Caco-2 (cell line): ENCODE results near the gene UCN2. TPM values are rescaled to one million over a fixed set of nuclear protein-coding genes. Genes with fewer than 3 reads are reported as not detected.

ENCODE experiments used
- BruUV-seq: library from RNA; stranded (reverse); fragments of 400-500 nt; replicated peaks from 2 replicates; lab custom pipeline; 2021; lab: Mats Ljungman, UMichigan
- CTCF ChIA-PET: fragments of 300-600 bp; sonication (Branson Sonifier 250); formaldehyde crosslinking; loops from one replicate; lab custom pipeline; 2022; ENCODE audit warnings: antibody characterized with exemption; lab: Charles Lee
- POLR2A ChIA-PET: fragments of 300-600 bp; sonication (Branson Sonifier 250); formaldehyde crosslinking; loops from one replicate; lab custom pipeline; 2022; ENCODE audit warnings: antibody characterized with exemption; lab: Charles Lee
- DNase-seq, 2 experiments: peaks; one replicate each; pipeline versions ENCODE4 v3.0.0 to v3.0.0-alpha.2; 2020 to 2022
- H3K27me3 ChIP-seq: replicated peaks from 2 replicates; pipeline ENCODE4 v1.6.0; 2011; ENCODE audit warnings: low read length; ENCODE audit not compliant: control insufficient read depth, insufficient read depth
- H3K36me3 ChIP-seq: 2 replicates; pipeline ENCODE4 v1.5.1; 2011; ENCODE audit warnings: low read length; ENCODE audit not compliant: control insufficient read depth, insufficient read depth
- H3K4me1 ChIP-seq: fragments of 250-450 bp; sonication (Bioruptor Pico); 2 replicates; pipeline ENCODE4 v1.5.1; 2020; ENCODE audit warnings: mild to moderate bottlenecking
- H3K4me3 ChIP-seq: 2 replicates; pipeline ENCODE4 v1.5.1; 2011; ENCODE audit warnings: low read depth, mild to moderate bottlenecking, control low read depth, low read length
- H3K9me3 ChIP-seq: fragments of 250-450 bp; sonication (Bioruptor Pico); 2 replicates; pipeline ENCODE4 v1.5.1; 2020; ENCODE audit warnings: mild to moderate bottlenecking, moderate library complexity
- H3K27ac Mint-ChIP-seq: one replicate; pipeline ENCODE4 v1.8.0; 2022; ENCODE audit warnings: mixed read lengths; ENCODE audit not compliant: unreplicated experiment
- H3K27me3 Mint-ChIP-seq: one replicate; pipeline ENCODE4 v1.8.0; 2022; ENCODE audit warnings: mixed read lengths; ENCODE audit not compliant: insufficient read depth, unreplicated experiment
- H3K36me3 Mint-ChIP-seq: one replicate; pipeline ENCODE4 v1.8.0; 2022; ENCODE audit warnings: mild to moderate bottlenecking, mixed read lengths; ENCODE audit not compliant: insufficient read depth, unreplicated experiment
- H3K4me1 Mint-ChIP-seq: one replicate; pipeline ENCODE4 v1.8.0; 2022; ENCODE audit warnings: low read depth, mixed read lengths; ENCODE audit not compliant: unreplicated experiment
- H3K4me3 Mint-ChIP-seq: one replicate; pipeline ENCODE4 v1.8.0; 2022; ENCODE audit warnings: mild to moderate bottlenecking, moderate library complexity, mixed read lengths; ENCODE audit not compliant: unreplicated experiment
- H3K9me3 Mint-ChIP-seq: one replicate; pipeline ENCODE4 v1.8.0; 2022; ENCODE audit warnings: mixed read lengths; ENCODE audit not compliant: unreplicated experiment
- intact Hi-C: fragments of 100-400 bp; cut with micrococcal nuclease; formaldehyde crosslinking; loops from one replicate; pipeline ENCODE4 v1.10.0; 2022; ENCODE audit not compliant: unreplicated experiment
- total RNA-seq: library from RNA; stranded (reverse); gene quantifications from 2 replicates; pipeline ENCODE4 v1.2.3, GENCODE V29; 2022
- TF ChIP-seq, protein P1 (sequence below), 2 experiments: fragments of 200-600 bp in 1 of 2; IDR thresholded peaks; 1 replicate in 1 of 2; 2 replicates in 1 of 2; pipeline versions ENCODE4 v1.5.1 to v1.8.0; 2011 to 2022; ENCODE audit warnings: antibody characterized with exemption in 1 of 2, control low read depth in 1 of 2, inconsistent platforms in 1 of 2, low read depth in 1 of 2, low read length in 1 of 2, mild to moderate bottlenecking in 1 of 2, moderate library complexity in 1 of 2; ENCODE audit not compliant: insufficient read depth in 1 of 2, severe bottlenecking in 1 of 2, unreplicated experiment in 1 of 2

Gene UCN2
- total RNA-seq, 1 experiment from 2014 or later, result 0.54 TPM

DNA sequence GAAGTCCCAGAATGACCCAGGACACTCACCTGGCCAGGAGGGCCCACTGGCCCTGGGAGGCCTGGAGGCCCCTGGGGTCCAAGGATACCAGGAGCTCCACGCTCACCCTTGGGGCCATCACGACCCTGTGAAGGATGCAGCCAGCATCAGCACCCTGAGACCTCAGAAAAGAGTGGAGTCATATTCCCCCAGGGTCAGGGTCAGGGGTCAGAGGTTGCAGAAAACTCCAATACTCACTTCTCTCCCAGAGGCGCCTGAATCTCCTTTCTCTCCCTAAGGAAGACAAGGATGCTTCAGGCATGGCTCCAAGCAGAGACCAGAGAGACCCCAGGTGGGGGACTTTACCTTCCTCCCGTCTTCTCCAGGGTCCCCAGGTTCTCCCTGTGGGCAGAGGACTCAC is 13.1 kb upstream of the UCN2 start:
- no peaks in the 10 kb centered on the region for H3K9me3 Mint-ChIP-seq
- POLR2A ChIA-PET, result no interaction called here
- no peaks in the 10 kb centered on the region for H3K27me3 Mint-ChIP-seq
- BruUV-seq, result no TSS peak
- no peak overlapping the region for H3K27ac Mint-ChIP-seq
- CTCF ChIA-PET, result no interaction called here
- no peaks in the 10 kb centered on the region for H3K9me3 ChIP-seq
- no peaks in the 10 kb centered on the region for H3K27me3 ChIP-seq
- no peak overlapping the region for H3K4me3 ChIP-seq
- TF ChIP-seq, protein P1, sequence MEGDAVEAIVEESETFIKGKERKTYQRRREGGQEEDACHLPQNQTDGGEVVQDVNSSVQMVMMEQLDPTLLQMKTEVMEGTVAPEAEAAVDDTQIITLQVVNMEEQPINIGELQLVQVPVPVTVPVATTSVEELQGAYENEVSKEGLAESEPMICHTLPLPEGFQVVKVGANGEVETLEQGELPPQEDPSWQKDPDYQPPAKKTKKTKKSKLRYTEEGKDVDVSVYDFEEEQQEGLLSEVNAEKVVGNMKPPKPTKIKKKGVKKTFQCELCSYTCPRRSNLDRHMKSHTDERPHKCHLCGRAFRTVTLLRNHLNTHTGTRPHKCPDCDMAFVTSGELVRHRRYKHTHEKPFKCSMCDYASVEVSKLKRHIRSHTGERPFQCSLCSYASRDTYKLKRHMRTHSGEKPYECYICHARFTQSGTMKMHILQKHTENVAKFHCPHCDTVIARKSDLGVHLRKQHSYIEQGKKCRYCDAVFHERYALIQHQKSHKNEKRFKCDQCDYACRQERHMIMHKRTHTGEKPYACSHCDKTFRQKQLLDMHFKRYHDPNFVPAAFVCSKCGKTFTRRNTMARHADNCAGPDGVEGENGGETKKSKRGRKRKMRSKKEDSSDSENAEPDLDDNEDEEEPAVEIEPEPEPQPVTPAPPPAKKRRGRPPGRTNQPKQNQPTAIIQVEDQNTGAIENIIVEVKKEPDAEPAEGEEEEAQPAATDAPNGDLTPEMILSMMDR (IDR thresholded peaks at IDR 0.05; ENCODE audit: insufficient read depth in 1 of 2, low read depth in 1 of 2, low read length in 1 of 2, severe bottlenecking in 1 of 2, unreplicated experiment in 1 of 2), result no peak
- DNase-seq, result no peak
- no peaks in the 10 kb centered on the region for H3K36me3 Mint-ChIP-seq
- no peaks in the 10 kb centered on the region for H3K4me1 Mint-ChIP-seq
- intact Hi-C loops, result no loop called here
- no peaks in the 10 kb centered on the region for H3K36me3 ChIP-seq
- no peaks in the 10 kb centered on the region for H3K4me1 ChIP-seq
- no peak overlapping the region for H3K4me3 Mint-ChIP-seq

DNA sequence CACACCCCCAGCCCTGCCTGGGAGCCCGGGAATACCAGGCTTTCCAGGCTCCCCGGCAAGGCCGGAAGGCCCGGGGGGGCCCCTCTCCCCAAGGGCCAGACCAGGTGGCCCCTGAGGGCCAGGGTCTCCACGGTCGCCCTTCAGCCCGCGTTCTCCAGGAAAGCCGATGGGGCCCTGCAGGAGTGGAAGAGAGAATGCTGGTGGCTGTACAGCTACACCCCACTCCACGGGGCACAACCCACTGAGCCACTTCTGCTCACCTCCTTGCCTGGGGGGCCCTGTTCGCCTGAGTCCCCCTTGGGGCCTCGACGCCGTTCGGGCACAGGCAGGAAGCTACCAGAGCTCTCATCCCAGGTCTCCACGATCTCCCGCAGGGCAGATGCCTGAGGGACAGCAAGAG is 11.8 kb upstream of the UCN2 start:
- no peak overlapping the region for H3K27ac Mint-ChIP-seq

DNA sequence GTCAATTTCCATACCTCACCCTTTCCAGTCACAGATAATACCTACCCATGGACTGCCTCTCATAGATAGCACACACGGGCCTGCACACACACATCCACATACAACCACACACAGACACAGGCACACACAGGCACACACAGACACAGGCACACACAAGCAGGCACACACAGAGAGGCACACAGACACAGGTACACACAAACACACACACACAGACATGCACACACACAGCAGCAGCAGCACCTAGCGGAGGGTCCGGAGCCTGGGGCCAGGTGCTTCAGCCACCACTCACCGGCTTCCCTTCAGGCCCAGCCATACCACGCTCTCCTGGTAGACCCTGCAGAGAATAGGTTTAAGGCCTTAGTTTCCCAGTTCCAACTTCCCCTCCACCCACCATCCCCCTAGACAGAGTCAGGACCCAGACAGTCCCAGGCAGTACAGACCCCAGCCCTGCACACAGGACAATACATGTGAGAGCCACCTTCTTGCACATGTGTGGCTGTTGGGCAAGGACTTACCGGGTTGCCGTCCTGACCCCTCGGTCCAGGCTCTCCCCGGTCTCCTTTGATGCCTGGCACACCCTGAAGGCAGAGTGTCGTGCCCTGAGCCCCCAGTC is 10.5 kb upstream of the UCN2 start:
- no TSS peak for BruUV-seq
- DNase-seq, result no peak
- intact Hi-C loops, result no loop called here

More for the DNA sequence above, 11.8 kb upstream of the UCN2 start:
- intact Hi-C loops, result no loop called here
- Histone ChIP-seq H3K36me3 (no peaks in the 10 kb centered on the region), H3K9me3 (no peaks in the 10 kb centered on the region), H3K4me3 (no peak overlapping the region), H3K4me1 (no peaks in the 10 kb centered on the region), H3K27me3 (no peaks in the 10 kb centered on the region)
- Mint-ChIP-seq H3K4me3 (no peak overlapping the region), H3K4me1 (no peaks in the 10 kb centered on the region), H3K27me3 (no peaks in the 10 kb centered on the region), H3K36me3 (no peaks in the 10 kb centered on the region), H3K9me3 (no peaks in the 10 kb centered on the region)
- no TSS peak for BruUV-seq
- CTCF ChIA-PET, result interaction anchor here (0.6 kb wide), 1 partner anchor 60 kb away, joined by 4 read pairs; the partner anchor contains the start of gene SLC26A6
- POLR2A ChIA-PET, result no interaction called here
- DNase-seq, result no peak
- TF ChIP-seq, protein P1 (IDR thresholded peaks at IDR 0.05; ENCODE audit: insufficient read depth in 1 of 2, low read depth in 1 of 2, low read length in 1 of 2, severe bottlenecking in 1 of 2, unreplicated experiment in 1 of 2), result no peak

More for the DNA sequence above, 10.5 kb upstream of the UCN2 start:
- no peak overlapping the region for H3K4me3 Mint-ChIP-seq
- Histone ChIP-seq H3K36me3 (no peaks in the 10 kb centered on the region), H3K27me3 (no peaks in the 10 kb centered on the region), H3K4me3 (no peak overlapping the region), H3K4me1 (no peaks in the 10 kb centered on the region), H3K9me3 (no peaks in the 10 kb centered on the region)
- no peaks in the 10 kb centered on the region for H3K4me1 Mint-ChIP-seq
- TF ChIP-seq, protein P1 (IDR thresholded peaks at IDR 0.05; ENCODE audit: insufficient read depth in 1 of 2, low read depth in 1 of 2, low read length in 1 of 2, severe bottlenecking in 1 of 2, unreplicated experiment in 1 of 2), result no peak
- no peaks in the 10 kb centered on the region for H3K36me3 Mint-ChIP-seq
- POLR2A ChIA-PET, result no interaction called here
- H3K9me3 Mint-ChIP-seq, result no peaks in the 10 kb centered on the region
- no peak overlapping the region for H3K27ac Mint-ChIP-seq
- no peaks in the 10 kb centered on the region for H3K27me3 Mint-ChIP-seq
- CTCF ChIA-PET, result no interaction called here
